Umbilical cord (tissue), 2 donors: ENCODE measurements around the gene ADIPOR2. TPM values are rescaled to one million over a fixed set of nuclear protein-coding genes. Genes with fewer than 3 reads are reported as not detected.
"Not testable (repeated sequence)": the region's sequence is repeated elsewhere in the genome, so short reads cannot be mapped to it uniquely, and the experiment has no call there.

Experiments
- DNase-seq: peaks from one replicate; pipeline ENCODE4 v3.0.0-alpha.2; 2015; ENCODE audit warnings: low spot score
- total RNA-seq: library from RNA; depleted of rRNA; stranded (reverse); fragments of >200 nt; gene quantifications from one replicate; pipeline ENCODE4 v1.2.3, GENCODE V29; 2014; ENCODE audit warnings: low replicate concordance; ENCODE audit not compliant: insufficient read depth

Gene ADIPOR2
- total RNA-seq, 1 donor from 2014 or later, result 25.8 TPM

- no peak for DNase-seq
Observed at GRCh38 chr12:1732914-1733313, 42.0 kb downstream of the ADIPOR2 start.

- DNase-seq, result not testable (repeated sequence)
Observed at GRCh38 chr12:1733712-1734111, 42.8 kb downstream of the ADIPOR2 start.

DNA sequence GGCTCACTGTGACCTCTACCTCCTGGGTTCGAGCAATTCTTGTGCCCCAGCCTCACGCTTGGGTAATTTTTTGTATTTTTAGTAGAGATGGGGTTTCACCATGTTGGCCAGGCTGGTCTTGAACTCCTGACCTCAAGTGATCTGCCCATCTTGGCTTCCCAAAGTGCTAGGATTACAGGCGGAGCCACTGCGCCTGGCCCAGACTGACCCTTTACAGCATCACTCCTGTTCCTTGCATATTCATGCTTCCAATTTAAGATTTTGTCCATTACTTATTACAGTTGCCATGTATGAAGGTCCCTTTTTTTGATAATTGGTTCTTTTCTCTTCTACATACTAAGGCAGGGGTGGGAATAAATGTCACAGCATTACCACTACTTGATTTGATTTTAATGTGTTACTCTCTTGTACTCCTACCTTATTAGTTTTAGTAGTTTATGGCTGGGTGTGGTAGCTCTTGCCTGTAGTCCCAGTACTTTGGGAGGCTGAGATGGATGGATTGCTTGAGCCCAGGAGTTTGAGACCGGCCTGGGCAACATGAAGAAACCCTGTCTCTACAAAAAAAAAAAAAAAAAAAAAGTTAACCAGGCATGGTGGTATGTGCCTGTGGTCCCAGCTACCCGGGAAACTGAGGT lies 46.9 kb downstream of the ADIPOR2 start:
- DNase-seq, result no peak

DNA sequence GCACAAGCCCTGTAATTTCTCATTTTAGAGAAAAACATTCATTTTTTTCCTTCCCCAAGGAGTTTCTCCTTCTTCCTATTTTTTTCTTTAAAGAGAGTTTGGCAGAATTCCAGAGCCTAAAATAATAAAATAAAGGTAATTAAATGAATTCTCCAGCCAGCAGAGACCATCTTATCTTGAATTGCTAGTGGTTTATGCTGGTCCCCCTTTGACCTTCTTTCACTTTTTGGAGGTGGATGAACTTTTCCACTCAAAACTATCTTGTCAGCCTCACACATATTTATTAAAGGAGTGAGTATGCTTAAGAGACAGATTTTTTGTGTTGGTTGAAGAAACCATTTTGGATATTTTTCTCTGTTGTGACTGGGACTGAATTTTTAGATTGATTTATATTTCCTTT lies 47.6 kb downstream of the ADIPOR2 start:
- DNase-seq, result no peak

DNA sequence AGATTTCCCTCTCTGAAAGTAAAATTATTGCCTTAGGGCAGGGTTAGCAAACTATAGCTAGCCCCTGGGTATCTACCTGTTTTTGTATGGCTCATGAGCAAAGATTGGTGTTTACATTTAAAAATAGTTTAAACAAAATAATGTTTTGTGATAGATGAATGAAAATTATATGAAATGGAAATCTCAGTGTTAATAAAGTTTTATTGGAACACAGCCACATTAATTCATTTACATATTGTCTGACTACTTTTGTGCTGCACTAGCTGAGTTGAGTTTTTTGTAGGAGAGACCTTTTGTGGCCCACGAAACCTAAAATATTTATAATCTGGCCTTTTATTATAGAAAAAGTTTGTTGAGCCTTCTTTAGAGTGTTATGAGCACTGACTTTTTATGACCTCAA lies 48.5 kb downstream of the ADIPOR2 start:
- DNase-seq, result no peak

- DNase-seq, result no peak
Observed at GRCh38 chr12:1740161-1740948, 49.5 kb downstream of the ADIPOR2 start.

DNA sequence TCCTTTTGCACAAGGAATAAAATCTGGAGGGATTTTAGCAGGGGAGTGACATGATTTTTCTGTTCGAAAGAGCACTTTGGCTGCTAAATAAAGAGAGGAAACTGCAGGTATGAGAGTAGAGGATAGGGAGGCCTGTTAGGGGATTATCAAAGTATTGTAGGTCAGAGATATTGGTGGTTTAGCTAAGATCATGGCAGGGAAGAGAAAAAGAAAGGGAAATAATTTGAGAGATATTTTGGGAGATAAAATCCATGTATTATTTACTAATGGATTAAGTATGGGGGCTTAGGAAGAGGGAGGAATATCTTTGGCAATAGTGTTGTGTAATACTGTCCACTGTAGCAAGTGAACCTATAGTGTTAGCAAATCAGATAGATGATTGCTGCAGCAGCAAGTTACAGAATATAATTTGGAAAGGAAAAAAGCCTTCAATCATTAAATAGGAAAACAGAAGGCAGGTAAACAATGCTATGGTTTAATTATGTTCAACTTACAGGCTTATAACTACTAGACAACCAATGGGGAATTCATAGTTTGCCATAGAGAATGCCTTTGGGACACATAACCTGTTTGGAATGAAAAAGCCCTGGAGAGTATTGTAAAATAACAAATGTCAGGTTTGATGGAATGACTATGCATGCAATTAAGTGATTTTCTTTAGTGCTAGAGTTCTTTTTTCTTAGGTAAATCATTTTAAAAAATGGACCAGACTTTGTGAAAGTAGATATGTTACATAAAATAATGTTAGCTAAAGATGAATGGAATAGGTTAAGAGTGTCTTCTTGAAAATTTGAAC lies 50.5 kb downstream of the ADIPOR2 start:
- no peak for DNase-seq

GRCh38 chr12:1744932-1745331 lies 54.1 kb downstream of the ADIPOR2 start:
- no peak for DNase-seq

DNA sequence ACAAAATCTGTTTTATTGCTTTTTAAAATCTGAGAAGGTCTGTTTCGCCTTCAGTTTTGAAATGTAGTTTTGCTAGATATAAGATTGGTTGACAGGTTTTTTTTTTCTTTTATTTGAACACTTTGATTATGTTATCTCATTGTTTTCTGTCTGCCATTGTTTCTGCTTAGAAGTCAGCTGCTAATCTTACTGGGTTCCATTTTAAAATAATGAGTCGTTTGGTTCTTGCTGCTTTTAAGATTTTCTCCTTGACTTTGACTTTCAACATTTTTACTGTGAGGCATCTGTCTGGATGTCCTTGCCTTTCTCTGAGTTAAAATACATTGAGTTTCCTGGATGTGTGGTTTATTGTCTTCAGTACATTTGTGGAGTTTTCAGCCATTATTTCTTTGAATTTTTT lies 56.7 kb downstream of the ADIPOR2 start:
- no peak for DNase-seq

DNA sequence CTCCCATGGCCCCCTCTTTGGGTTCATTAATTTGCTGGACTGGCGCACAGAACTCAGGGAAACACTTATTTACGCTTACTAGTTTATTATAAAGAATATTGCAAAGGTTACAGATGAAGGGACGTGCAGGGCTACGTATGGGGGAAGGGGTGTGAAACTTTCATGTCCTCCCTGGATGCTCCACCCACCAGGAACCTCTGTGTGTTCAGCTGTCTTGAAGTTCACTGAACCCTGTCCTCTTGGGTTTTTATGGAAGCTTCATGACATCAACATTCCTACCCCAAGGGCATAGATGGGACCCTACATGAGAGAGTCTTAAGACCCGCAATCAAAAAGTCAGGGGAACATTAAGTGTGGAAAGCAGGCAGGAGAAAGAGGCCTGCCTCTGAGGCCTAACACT lies 58.1 kb downstream of the ADIPOR2 start:
- no peak for DNase-seq

DNA sequence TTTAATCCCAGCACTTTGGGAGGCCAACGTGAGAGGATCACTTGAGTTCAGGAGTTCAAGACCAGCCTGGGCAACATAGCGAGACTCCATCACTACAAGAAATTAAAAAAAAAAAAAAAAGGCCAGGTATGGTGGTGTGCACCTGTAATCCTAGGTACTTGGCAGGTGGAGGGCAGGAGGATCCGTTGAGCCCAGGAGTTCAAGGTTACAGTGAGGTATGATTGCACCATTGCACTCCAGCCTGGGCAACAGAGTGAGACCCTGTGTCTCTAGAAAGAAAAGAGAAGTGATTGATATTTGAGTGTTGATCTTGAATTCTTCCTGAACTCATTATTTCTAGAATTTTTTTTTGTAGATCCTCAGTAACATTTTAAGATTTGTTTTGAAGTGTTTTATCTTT lies 59.4 kb downstream of the ADIPOR2 start:
- DNase-seq, result no peak

DNA sequence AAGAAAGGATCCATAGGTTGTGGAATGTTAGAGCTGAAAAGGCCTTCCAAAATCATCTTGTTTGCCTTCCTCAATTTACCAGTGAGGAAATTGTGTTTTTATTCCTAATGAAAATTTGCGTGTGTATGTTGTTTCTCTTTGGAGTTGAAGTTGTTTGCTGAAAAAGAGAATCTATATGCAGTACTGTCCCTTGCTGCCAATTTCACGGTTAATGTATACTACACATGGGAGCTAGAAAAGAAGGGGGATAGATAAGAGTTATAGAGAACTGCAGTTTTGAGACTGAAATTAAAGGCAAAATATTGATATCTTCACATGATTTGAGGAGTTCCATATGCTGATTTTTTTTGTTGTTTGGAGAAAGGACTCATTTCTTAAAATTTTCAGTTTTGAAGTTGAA lies 67.5 kb downstream of the ADIPOR2 start:
- DNase-seq, result no peak

GRCh38 chr12:1758887-1759286 lies 68.0 kb downstream of the ADIPOR2 start:
- DNase-seq, result no peak

GRCh38 chr12:1760566-1761382 lies 69.9 kb downstream of the ADIPOR2 start:
- DNase-seq, result no peak

- no peak for DNase-seq
Observed at GRCh38 chr12:1761857-1762256, 71.0 kb downstream of the ADIPOR2 start.

GRCh38 chr12:1763153-1763552 lies 72.3 kb downstream of the ADIPOR2 start:
- DNase-seq, result no peak

- DNase-seq, result no peak
Observed at GRCh38 chr12:1766110-1766509, 75.2 kb downstream of the ADIPOR2 start.

- no peak for DNase-seq
Observed at GRCh38 chr12:1767407-1768090, 76.7 kb downstream of the ADIPOR2 start.

DNA sequence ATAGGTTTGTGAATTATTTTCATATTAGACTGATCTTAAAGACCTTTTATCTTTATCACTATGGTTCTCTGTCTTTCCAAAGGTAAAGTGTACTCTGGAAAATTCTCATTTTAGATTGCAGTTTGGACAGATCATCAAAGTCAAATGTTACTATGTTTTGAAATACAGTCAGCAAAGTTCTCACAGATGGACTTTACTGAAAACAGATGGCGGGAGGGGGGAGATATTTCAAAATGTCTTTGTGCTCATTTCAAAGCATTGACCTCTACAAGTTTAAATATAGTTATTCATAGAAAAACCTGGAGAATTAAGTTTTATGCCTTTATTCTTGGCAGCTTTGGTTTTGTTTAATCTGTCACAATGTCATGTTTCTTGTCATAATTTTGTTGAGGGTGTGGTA lies 77.7 kb downstream of the ADIPOR2 start:
- DNase-seq, result no peak

GRCh38 chr12:1769809-1770494 lies 79.1 kb downstream of the ADIPOR2 start:
- no peak for DNase-seq
